B cell (primary cell): Measurements from ENCODE around the gene SLC13A3. TPM values are rescaled to one million over a fixed set of nuclear protein-coding genes. Genes with fewer than 3 reads are reported as not detected.

Experiments used
- ATAC-seq: fragments of 200-7000 bp; cut with Tn5 transposase; one replicate; pipeline ENCODE4 v1.10.0; 2021; ENCODE audit warnings: low read depth, mild to moderate bottlenecking, moderate number of reproducible peaks, moderate library complexity
- CTCF ChIA-PET: fragments of 350-600 bp; sonication (Branson Sonifier 250); formaldehyde crosslinking; loops from one replicate; lab custom pipeline; 2021; ENCODE audit warnings: antibody characterized with exemption, inconsistent platforms; lab: Charles Lee
- POLR2A ChIA-PET: fragments of 350-600 bp; sonication (Branson Sonifier 250); formaldehyde crosslinking; loops from one replicate; lab custom pipeline; 2021; ENCODE audit warnings: antibody characterized with exemption; lab: Charles Lee
- DNase-seq: peaks from one replicate; pipeline ENCODE4 v3.0.0; 2013
- H2AFZ ChIP-seq: 2 replicates; pipeline ENCODE4 v1.6.1; 2012; ENCODE audit warnings: mild to moderate bottlenecking, low read depth, low read length; ENCODE audit not compliant: insufficient read depth, poor library complexity, severe bottlenecking
- H3K27ac ChIP-seq, 2 donors: 1 replicate in 1 of 2; 2 replicates in 1 of 2; pipeline ENCODE4 v1.5.1; 2012 to 2013; ENCODE audit warnings: low read length in 2 of 2, mild to moderate bottlenecking in 2 of 2, moderate library complexity in 1 of 2
- H3K27me3 ChIP-seq, 4 experiments: fragments of 200-600 bp in 1 of 4; sonication (generic) in 1 of 4; replicated peaks in 1 of 4; 1 replicate in 2 of 4; 2 replicates in 2 of 4; pipeline versions ENCODE4 v1.6.1 to v1.7.0; 2013 to 2016; ENCODE audit warnings: low read length in 3 of 4, mild to moderate bottlenecking in 2 of 4, mixed read lengths in 1 of 4, moderate library complexity in 1 of 4; ENCODE audit not compliant: insufficient read depth in 4 of 4, control insufficient read depth in 3 of 4; ENCODE audit errors: control extremely low read depth in 1 of 4
- H3K36me3 ChIP-seq, 2 experiments: replicated peaks in 1 of 2; 1 replicate in 1 of 2; 2 replicates in 1 of 2; pipeline versions ENCODE4 v1.6.1 to v1.7.1; 2013; ENCODE audit warnings: low read length in 1 of 2; ENCODE audit not compliant: insufficient read depth in 2 of 2, control insufficient read depth in 1 of 2; ENCODE audit errors: control extremely low read depth in 1 of 2, extremely low read depth in 1 of 2
- H3K4me1 ChIP-seq, 2 donors: fragments of 200-600 bp in 1 of 2; sonication (generic) in 1 of 2; 1 replicate in 1 of 2; 2 replicates in 1 of 2; pipeline versions ENCODE4 v1.5.1 to v1.6.1; 2013 to 2017; ENCODE audit warnings: low read length in 2 of 2; ENCODE audit not compliant: control insufficient read depth in 2 of 2, insufficient read depth in 2 of 2
- H3K4me2 ChIP-seq: replicated peaks from 2 replicates; pipeline ENCODE3; 2012; ENCODE audit warnings: mild to moderate bottlenecking, low read depth, low read length; ENCODE audit not compliant: poor library complexity, severe bottlenecking
- H3K4me3 ChIP-seq, 5 experiments: fragments of 200-600 bp in 1 of 5; sonication (generic) in 1 of 5; 1 replicate in 3 of 5; 2 replicates in 2 of 5; pipeline versions ENCODE4 v1.5.1 to v1.7.0; 2011 to 2016; ENCODE audit warnings: low read length in 4 of 5, mild to moderate bottlenecking in 4 of 5, low read depth in 2 of 5, control low read depth in 1 of 5, moderate library complexity in 1 of 5; ENCODE audit not compliant: insufficient read depth in 1 of 5; ENCODE audit errors: control extremely low read depth in 1 of 5, extremely low read depth in 1 of 5
- H3K79me2 ChIP-seq: fragments of 200-600 bp; sonication (generic); one replicate; pipeline ENCODE4 v1.6.0; 2016; ENCODE audit warnings: low read length; ENCODE audit not compliant: control insufficient read depth, insufficient read depth
- H3K9ac ChIP-seq: fragments of 200-600 bp; sonication (generic); 2 replicates; pipeline ENCODE4 v1.6.1; 2017; ENCODE audit warnings: mild to moderate bottlenecking, low read length, moderate library complexity
- H3K9me3 ChIP-seq, 3 donors: one replicate each; pipeline versions ENCODE4 v1.6.1 to v1.7.1; 2013; ENCODE audit warnings: low read length in 2 of 3; ENCODE audit not compliant: control insufficient read depth in 2 of 3, insufficient read depth in 1 of 3; ENCODE audit errors: control extremely low read depth in 1 of 3
- H4K20me1 ChIP-seq: 2 replicates; pipeline ENCODE4 v1.6.0; 2012; ENCODE audit warnings: mild to moderate bottlenecking, low read length; ENCODE audit not compliant: insufficient read depth, control insufficient read depth, poor library complexity, severe bottlenecking
- H3K27ac Mint-ChIP-seq: one replicate; pipeline ENCODE4 v1.8.0; 2021; ENCODE audit warnings: mixed read lengths
- H3K27me3 Mint-ChIP-seq: one replicate; pipeline ENCODE4 v1.8.0; 2021; ENCODE audit warnings: mixed read lengths
- H3K4me1 Mint-ChIP-seq: one replicate; pipeline ENCODE4 v1.8.0; 2021; ENCODE audit warnings: mixed read lengths
- H3K4me3 Mint-ChIP-seq: one replicate; pipeline ENCODE4 v1.8.0; 2021; ENCODE audit warnings: mixed read lengths
- H3K9me3 Mint-ChIP-seq: one replicate; pipeline ENCODE4 v1.8.0; 2022; ENCODE audit warnings: mixed read lengths; ENCODE audit not compliant: insufficient read depth
- CTCF ChIP-seq: fragments of 200-600 bp; IDR thresholded peaks from one replicate; pipeline ENCODE4 v1.8.0; 2022; ENCODE audit warnings: antibody characterized with exemption, mild to moderate bottlenecking
- EZH2 ChIP-seq: IDR thresholded peaks from 2 replicates; pipeline ENCODE4 v1.6.1; 2012; ENCODE audit warnings: borderline replicate concordance, low read depth, mild to moderate bottlenecking, moderate library complexity, low read length; ENCODE audit not compliant: insufficient read depth, poor library complexity, severe bottlenecking
- WGBS: methylation state at CpG from one replicate; pipeline ENCODE4 v1.1.5; 2013; ENCODE audit warnings: missing lambda C conversion rate; ENCODE audit not compliant: insufficient coverage; 5-methylcytosine and 5-hydroxymethylcytosine counted together
- intact Hi-C: fragments of 100-400 bp; cut with micrococcal nuclease; formaldehyde crosslinking; loops from one replicate; pipeline ENCODE4 v1.10.0; 2022
- polyA plus RNA-seq: library from polyadenylated mRNA; depleted of rRNA; stranded (reverse); fragments of >200 nt; gene quantifications from 2 replicates; pipeline ENCODE4 v1.2.3, GENCODE V29; 2012
- total RNA-seq, 2 donors: library from RNA; stranded (reverse); fragments of 120-200 nt in 1 of 2; gene quantifications; 1 replicate in 1 of 2; 2 replicates in 1 of 2; pipeline versions ENCODE4 v1.2.3 to v1.2.4, GENCODE V29; 2013 to 2022

SLC13A3 gene
- total and polyA plus RNA-seq, 2 donors (not counting 1 experiment from before 2014, with no cell fraction given): 0.09 to 0.20 TPM

GRCh38 chr20:46681032-46681854 is 30.0 kb upstream of the SLC13A3 start:
- Histone ChIP-seq H3K4me3 (no peak overlapping the region), H3K4me2 (peak overlapping the region; percentile 39), H3K79me2 (peaks cover 21% of the 10 kb centered on the region), H3K4me1 (peaks cover 7 to 10% of the 10 kb centered on the region in 2 donors), H3K9ac (no peak overlapping the region), H2AFZ (no peak overlapping the region), H3K27ac (no peak overlapping the region), H3K9me3 (no peaks in the 10 kb centered on the region), H4K20me1 (peaks cover 56% of the 10 kb centered on the region), H3K27me3 (no peaks in the 10 kb centered on the region), H3K36me3 (peaks cover 8 to 22% of the 10 kb centered on the region in 2 experiments)
- 47% methylated on average over 10 of the region's 14 CpGs for WGBS
- POLR2A ChIA-PET: interaction anchor here (1.1 kb wide), 1 partner anchor 160 kb away, joined by 5 read pairs; no protein-coding TSS in a partner anchor
- H3K27ac Mint-ChIP-seq: no peak overlapping the region
- no peaks in the 10 kb centered on the region for H3K27me3 Mint-ChIP-seq
- ATAC-seq (peak; percentile 77), DNase-seq (peak; percentile 77)
- H3K9me3 Mint-ChIP-seq: no peaks in the 10 kb centered on the region
- peaks cover 32% of the 10 kb centered on the region for H3K4me1 Mint-ChIP-seq
- TF ChIP-seq CTCF (peak; percentile 91), EZH2 (no peak)
- CTCF ChIA-PET: interaction anchor here (0.8 to 5.4 kb wide), 14 partner anchors 9 to 548 kb away, joined by 3 to 49 read pairs (median 4); partner anchors contain the start of genes OCSTAMP and TP53RK
- intact Hi-C loops: loop anchor here (10.0 kb wide), 1 partner anchor 886 kb away; the partner anchor contains the start of genes DNTTIP1 and WFDC3
- H3K4me3 Mint-ChIP-seq: no peak overlapping the region

- H3K79me2 ChIP-seq: peaks cover 15% of the 10 kb centered on the region
- ATAC-seq (no peak), DNase-seq (no peak)
- no peak overlapping the region for H3K4me2 ChIP-seq
- H3K9me3 ChIP-seq: no peaks in the 10 kb centered on the region
- ChIA-PET CTCF (interaction anchor here (0.8 to 5.4 kb wide), 13 partner anchors 9 to 547 kb away, joined by 3 to 49 read pairs (median 5); partner anchors contain the start of genes OCSTAMP and TP53RK), POLR2A (interaction anchor here (1.1 kb wide), 1 partner anchor 159 kb away, joined by 5 read pairs; no protein-coding TSS in a partner anchor)
- H3K27me3 Mint-ChIP-seq: no peaks in the 10 kb centered on the region
- TF ChIP-seq CTCF (no peak), EZH2 (no peak)
- no peak overlapping the region for H3K4me3 Mint-ChIP-seq
- no peaks in the 10 kb centered on the region for H3K9me3 Mint-ChIP-seq
- no peaks in the 10 kb centered on the region for H3K27me3 ChIP-seq
- H2AFZ ChIP-seq: no peak overlapping the region
- no peak overlapping the region for H3K4me3 ChIP-seq
- H3K27ac ChIP-seq: no peak overlapping the region
- H3K4me1 Mint-ChIP-seq: peaks cover 28% of the 10 kb centered on the region
- no peak overlapping the region for H3K27ac Mint-ChIP-seq
- H3K9ac ChIP-seq: no peak overlapping the region
- peaks cover 7 to 10% of the 10 kb centered on the region in 2 donors for H3K4me1 ChIP-seq
- intact Hi-C loops: loop anchor here (10.0 kb wide), 1 partner anchor 886 kb away; the partner anchor contains the start of genes DNTTIP1 and WFDC3
- WGBS: 100% methylated on average over 2 of the region's 2 CpGs
- peaks cover 52% of the 10 kb centered on the region for H4K20me1 ChIP-seq
- H3K36me3 ChIP-seq: peaks cover 6 to 17% of the 10 kb centered on the region in 2 experiments
Measured at GRCh38 chr20:46680684-46681031, 29.4 kb upstream of the SLC13A3 start.
